ENCODE measurements around the gene GALNTL6.

GALNTL6 gene

GRCh38 chr4:171846232-171846631 is 33.0 kb downstream of the GALNTL6 start:
- FAIRE-seq: no peak
- TF ChIP-seq POLR2A (IDR thresholded peaks at IDR 0.05; ENCODE audit: low read depth, low read length): no peak
- DNase-seq (ENCODE audit: insufficient read length, low spot score): no peak

- FAIRE-seq: no peak
- TF ChIP-seq POLR2A (IDR thresholded peaks at IDR 0.05; ENCODE audit: low read depth, low read length): no peak
Measured at GRCh38 chr4:171846893-171847292, 33.7 kb downstream of the GALNTL6 start.

GRCh38 chr4:171847751-171848150 is 34.5 kb downstream of the GALNTL6 start:
- no peak for TF ChIP-seq POLR2A (IDR thresholded peaks at IDR 0.05; ENCODE audit: low read depth, low read length)
- FAIRE-seq (no peak), DNase-seq (ENCODE audit: insufficient read length, low spot score) (no peak)

More at GRCh38 chr4:171846893-171847292, 33.7 kb downstream of the GALNTL6 start:
- DNase-seq (ENCODE audit: insufficient read length, low spot score): no peak

GRCh38 chr4:171849686-171850222 is 36.5 kb downstream of the GALNTL6 start:
- FAIRE-seq (no peak), DNase-seq (ENCODE audit: insufficient read length, low spot score) (no peak)
- TF ChIP-seq POLR2A (IDR thresholded peaks at IDR 0.05; ENCODE audit: low read depth, low read length): no peak

GRCh38 chr4:171851295-171851694 is 38.1 kb downstream of the GALNTL6 start:
- TF ChIP-seq POLR2A (IDR thresholded peaks at IDR 0.05; ENCODE audit: low read depth, low read length): no peak
- DNase-seq (ENCODE audit: insufficient read length, low spot score) (no peak), FAIRE-seq (no peak)

GRCh38 chr4:171857302-171858012 is 44.3 kb downstream of the GALNTL6 start:
- FAIRE-seq (no peak), DNase-seq (ENCODE audit: insufficient read length, low spot score) (no peak)
- TF ChIP-seq POLR2A (IDR thresholded peaks at IDR 0.05; ENCODE audit: low read depth, low read length): no peak

- FAIRE-seq: no peak
Measured at GRCh38 chr4:171875291-171875690, 62.1 kb downstream of the GALNTL6 start.

GRCh38 chr4:171876636-171877035 is 63.4 kb downstream of the GALNTL6 start:
- no peak for DNase-seq (ENCODE audit: insufficient read length, low spot score)
- no peak for FAIRE-seq
- TF ChIP-seq POLR2A (IDR thresholded peaks at IDR 0.05; ENCODE audit: low read depth, low read length): no peak

More at GRCh38 chr4:171875291-171875690, 62.1 kb downstream of the GALNTL6 start:
- DNase-seq (ENCODE audit: insufficient read length, low spot score): no peak
- no peak for TF ChIP-seq POLR2A (IDR thresholded peaks at IDR 0.05; ENCODE audit: low read depth, low read length)

- no peak for DNase-seq (ENCODE audit: insufficient read length, low spot score)
- no peak for TF ChIP-seq POLR2A (IDR thresholded peaks at IDR 0.05; ENCODE audit: low read depth, low read length)
- no peak for FAIRE-seq
Measured at GRCh38 chr4:171880136-171880535, 66.9 kb downstream of the GALNTL6 start.

- FAIRE-seq (no peak), DNase-seq (ENCODE audit: insufficient read length, low spot score) (no peak)
- TF ChIP-seq POLR2A (IDR thresholded peaks at IDR 0.05; ENCODE audit: low read depth, low read length): no peak
Measured at GRCh38 chr4:171889681-171890080, 76.5 kb downstream of the GALNTL6 start.

- TF ChIP-seq POLR2A (IDR thresholded peaks at IDR 0.05; ENCODE audit: low read depth, low read length): no peak
- FAIRE-seq (no peak), DNase-seq (ENCODE audit: insufficient read length, low spot score) (no peak)
Measured at GRCh38 chr4:171891038-171891437, 77.8 kb downstream of the GALNTL6 start.

GRCh38 chr4:171896426-171896825 is 83.2 kb downstream of the GALNTL6 start:
- no peak for TF ChIP-seq POLR2A (IDR thresholded peaks at IDR 0.05; ENCODE audit: low read depth, low read length)
- no peak for DNase-seq (ENCODE audit: insufficient read length, low spot score)
- no peak for FAIRE-seq

- no peak for TF ChIP-seq POLR2A (IDR thresholded peaks at IDR 0.05; ENCODE audit: low read depth, low read length)
- DNase-seq (ENCODE audit: insufficient read length, low spot score): no peak
- FAIRE-seq: no peak
Measured at GRCh38 chr4:171919314-171919713, 106.1 kb downstream of the GALNTL6 start.

GRCh38 chr4:171920901-171921300 is 107.7 kb downstream of the GALNTL6 start:
- no peak for DNase-seq (ENCODE audit: insufficient read length, low spot score)
- no peak for FAIRE-seq
- TF ChIP-seq POLR2A (IDR thresholded peaks at IDR 0.05; ENCODE audit: low read depth, low read length): no peak

- FAIRE-seq (no peak), DNase-seq (ENCODE audit: insufficient read length, low spot score) (no peak)
- TF ChIP-seq POLR2A (IDR thresholded peaks at IDR 0.05; ENCODE audit: low read depth, low read length): no peak
Measured at GRCh38 chr4:171924746-171925376, 111.7 kb downstream of the GALNTL6 start.

Data from H54 (cell line).